PC-3 (cell line): Measurements from ENCODE around the gene PIGW. TPM values are rescaled to one million over a fixed set of nuclear protein-coding genes. Genes with fewer than 3 reads are reported as not detected.

Source experiments
- total RNA-seq: library from RNA; depleted of rRNA; stranded (reverse); fragments of >200 nt; gene quantifications from 2 replicates; pipeline ENCODE4 v1.2.3, GENCODE V29; 2014; rRNA removed

Gene PIGW
- total RNA-seq, 1 experiment from 2014 or later, result 8.0 TPM

Other genes starting within 250 kb of the PIGW start
- gene TBC1D3G, start 211.1 kb upstream of the PIGW start, total RNA-seq, result not detected in 2 replicates
- not detected in 2 replicates for gene TBC1D3H, start 146.6 kb upstream of the PIGW start, total RNA-seq
- 27.5 and 37.9 TPM in 2 replicates for gene ZNHIT3, start 48.3 kb upstream of the PIGW start, total RNA-seq
- 128 and 143 TPM in 2 replicates for gene MYO19, start 119 bp upstream of the PIGW start, total RNA-seq
- gene GGNBP2, start 9.9 kb downstream of the PIGW start, total RNA-seq, result 33.0 and 40.5 TPM in 2 replicates
- 11.8 and 14.8 TPM in 2 replicates for gene DHRS11, start 56.9 kb downstream of the PIGW start, total RNA-seq
- 8.8 and 9.2 TPM in 2 replicates for gene MRM1, start 66.6 kb downstream of the PIGW start, total RNA-seq